Epithelial cell of esophagus (primary cell): ENCODE results near the gene PCDHGA12.

Source experiments
- DNase-seq: peaks from one replicate; pipeline ENCODE4 v3.0.0; 2010; ENCODE audit warnings: low read depth
- H3K4me3 ChIP-seq: 2 replicates; pipeline ENCODE4 v1.5.1; 2011; ENCODE audit warnings: mild to moderate bottlenecking, low read length, control low read depth
- CTCF ChIP-seq: IDR thresholded peaks from 2 replicates; pipeline ENCODE4 v1.5.1; 2011; ENCODE audit warnings: low read depth, mild to moderate bottlenecking, low read length, control low read depth, inconsistent platforms; ENCODE audit not compliant: insufficient read depth; ENCODE audit errors: missing control alignments

The PCDHGA12 gene

GRCh38 chr5:141430332-141431113 is at the start of gene PCDHGA12:
TSS of gene PCDHGA12 (plus strand) at chr5:141430507. CDS start at chr5:141430760, 253 bp downstream.
- DNase-seq: peak; percentile 77
- H3K4me3 ChIP-seq: peak within 1 kb of the TSS; percentile 37
- TF ChIP-seq CTCF: peak; percentile 65

GRCh38 chr5:141382469-141383294 is 47.6 kb upstream of the PCDHGA12 start, which contains the start of gene PCDHGA7:
TSS of gene PCDHGA7 (plus strand) at chr5:141382742. CDS start at chr5:141382900, 158 bp downstream.
- H3K4me3 ChIP-seq: peak within 1 kb of the TSS; percentile 42
- peak; percentile 45 for TF ChIP-seq CTCF
- DNase-seq: peak; percentile 21

- no peak overlapping the region for H3K4me3 ChIP-seq
- no peak for DNase-seq
- no peak for TF ChIP-seq CTCF
These were observed 47.0 kb upstream of the PCDHGA12 start for GRCh38 chr5:141383345-141383744.

- no peak for DNase-seq
- H3K4me3 ChIP-seq: no peak overlapping the region
- TF ChIP-seq CTCF: no peak
These were observed 45.6 kb upstream of the PCDHGA12 start for GRCh38 chr5:141384471-141385267.

- DNase-seq: peak; percentile 48
- TF ChIP-seq CTCF: peak; percentile 59
- H3K4me3 ChIP-seq: peak within 1 kb of the TSS; percentile 35
These were observed 42.6 kb upstream of the PCDHGA12 start, which contains the start of gene PCDHGB4 for GRCh38 chr5:141387557-141388311. TSS of gene PCDHGB4 (plus strand) at chr5:141387698. CDS start at chr5:141387885, 187 bp downstream.

GRCh38 chr5:141388661-141389060 is 41.6 kb upstream of the PCDHGA12 start:
- H3K4me3 ChIP-seq: no peak overlapping the region
- no peak for TF ChIP-seq CTCF
- DNase-seq: no peak
